Activated T-cell treated with anti-CD3 and anti-CD28 coated beads, Interleukin-2, amount 50 U/mL, for 72 hours (primary cell): ENCODE measurements around the gene JADE2. TPM values are rescaled to one million over a fixed set of nuclear protein-coding genes. Genes with fewer than 3 reads are reported as not detected.
A peak's percentile ranks its signal among the peaks of the same experiment; 100 is the strongest.
"Not testable (repeated sequence)": the region's sequence is repeated elsewhere in the genome, so short reads cannot be mapped to it uniquely, and the experiment has no call there.

Source experiments
- ATAC-seq, 2 donors: fragments of 150-1000 bp; cut with Tn5 transposase; replicated peaks in 1 of 2; 2 replicates each; pipeline ENCODE4 v1.10.0; 2021; ENCODE audit warnings: moderate library complexity in 2 of 2, mild to moderate bottlenecking in 1 of 2
- DNase-seq, 2 donors: peaks; one replicate each; pipeline ENCODE4 v3.0.0; 2021 to 2022; ENCODE audit warnings: mixed read lengths in 1 of 2
- H3K27ac Mint-ChIP-seq: one replicate; pipeline ENCODE4 v1.8.0; 2022; ENCODE audit warnings: mild to moderate bottlenecking, moderate library complexity, mixed read lengths
- H3K27me3 Mint-ChIP-seq: one replicate; pipeline ENCODE4 v1.8.0; 2022; ENCODE audit warnings: low read depth, mixed read lengths
- H3K36me3 Mint-ChIP-seq, 2 donors: one replicate each; pipeline ENCODE4 v1.8.0; 2022; ENCODE audit warnings: mixed read lengths in 2 of 2, mild to moderate bottlenecking in 1 of 2; ENCODE audit not compliant: insufficient read depth in 2 of 2
- H3K4me1 Mint-ChIP-seq: one replicate; pipeline ENCODE4 v1.8.0; 2022; ENCODE audit warnings: low read depth, mixed read lengths
- H3K4me3 Mint-ChIP-seq, 2 donors: one replicate each; pipeline ENCODE4 v1.8.0; 2022; ENCODE audit warnings: mild to moderate bottlenecking in 2 of 2, mixed read lengths in 2 of 2, moderate library complexity in 2 of 2
- H3K9me3 Mint-ChIP-seq, 2 donors: one replicate each; pipeline ENCODE4 v1.8.0; 2022; ENCODE audit warnings: mixed read lengths in 2 of 2
- total RNA-seq, 2 donors: library from RNA; stranded (reverse); gene quantifications; one replicate each; pipeline ENCODE4 v1.2.3, GENCODE V29; 2022

Gene JADE2
- total RNA-seq: 10 to 100 TPM; 87.0 to 88.8 TPM

DNA sequence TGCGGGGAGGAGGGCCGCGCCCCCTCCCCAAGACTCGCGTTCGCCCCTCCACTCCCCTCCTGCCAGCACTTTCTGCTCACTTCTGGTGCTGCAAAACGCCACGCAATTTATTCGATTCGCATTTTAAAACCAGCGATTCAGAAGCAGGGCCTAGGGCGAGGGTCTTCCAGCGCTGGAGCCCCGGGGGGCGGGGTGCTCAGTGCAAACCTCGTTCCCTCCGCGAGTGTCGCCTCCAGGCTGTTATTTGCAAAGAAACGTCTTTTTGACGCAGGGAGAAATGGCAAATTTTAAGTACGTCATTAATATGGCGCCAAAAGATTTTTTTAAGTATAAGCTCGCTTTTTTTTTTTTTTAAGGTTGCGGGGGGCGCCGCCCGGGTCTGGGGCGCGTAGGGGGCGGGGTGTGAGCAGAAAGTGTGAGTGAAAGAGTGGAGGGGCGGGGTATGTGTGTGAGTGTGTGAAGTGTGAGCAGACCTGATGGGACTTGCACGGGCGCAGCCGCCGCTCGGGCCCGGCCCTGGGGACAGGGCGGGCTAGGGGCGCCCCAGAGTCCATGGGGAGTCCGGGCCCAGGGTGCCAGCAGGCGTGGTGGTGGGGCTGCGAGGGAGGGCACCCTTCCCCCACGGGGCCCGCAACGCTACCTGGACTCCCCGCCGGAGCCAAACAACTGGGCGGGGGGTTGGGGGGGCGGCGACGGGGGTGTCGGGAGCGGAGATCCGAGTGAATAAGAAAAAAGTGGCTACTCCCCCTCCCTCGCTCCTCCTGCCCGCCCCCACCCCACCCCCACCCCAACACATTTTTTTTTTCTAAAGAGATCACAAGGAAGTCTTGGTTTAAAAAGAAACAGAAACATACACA, at the start of gene JADE2:
Gene JADE2 (plus strand): TSS at position 845 of the 857 bp plus-strand sequence. CDS start 10,188 bp downstream, outside the sequence.
- Mint-ChIP-seq H3K4me3 (peak within 1 kb of the TSS; percentile 91 to 99), H3K9me3 (no peaks in the 10 kb centered on the region), H3K27ac (peak within 1 kb of the TSS; percentile 90), H3K4me1 (peaks cover 38% of the 10 kb centered on the region), H3K27me3 (peaks cover 18% of the 10 kb centered on the region), H3K36me3 (peaks cover 3 to 5% of the 10 kb centered on the region in 2 donors)
- DNase-seq (peak; percentile 80 to 81), ATAC-seq (peak; percentile 67 to 74)

- Mint-ChIP-seq H3K4me1 (peaks cover 5% of the 10 kb centered on the region), H3K4me3 (no peak overlapping the region), H3K27ac (no peak overlapping the region), H3K36me3 (peaks cover 0 to 3% of the 10 kb centered on the region in 2 donors), H3K27me3 (no peaks in the 10 kb centered on the region), H3K9me3 (peaks cover 1 to 4% of the 10 kb centered on the region in 2 donors)
- ATAC-seq (no peak), DNase-seq (no peak)
These were observed 47.8 kb upstream of the JADE2 start for GRCh38 chr5:134477462-134478245.

DNA sequence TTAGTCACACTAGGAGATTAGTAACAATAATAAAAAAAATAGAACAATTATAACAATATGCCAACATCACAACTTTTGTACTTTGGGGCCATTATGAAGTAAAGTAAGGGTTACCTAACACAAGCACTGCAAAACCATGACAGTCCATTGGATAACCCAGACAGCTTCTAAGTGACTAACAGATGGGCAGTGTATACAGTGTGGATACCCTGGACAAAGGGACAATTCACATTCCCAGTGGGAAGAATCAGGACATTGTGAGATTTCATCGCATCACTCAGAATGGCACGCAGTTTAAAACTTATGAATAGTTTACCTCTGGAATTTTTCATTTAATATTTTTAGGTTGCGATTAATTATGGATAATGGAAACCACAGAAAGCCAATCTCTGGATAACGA, 45.6 kb upstream of the JADE2 start:
- Mint-ChIP-seq H3K4me3 (no peak overlapping the region), H3K4me1 (peaks cover 5% of the 10 kb centered on the region), H3K36me3 (no peaks in the 10 kb centered on the region), H3K9me3 (no peaks in the 10 kb centered on the region), H3K27ac (no peak overlapping the region), H3K27me3 (no peaks in the 10 kb centered on the region)
- DNase-seq: no peak
- ATAC-seq: no peak

GRCh38 chr5:134489227-134489944, 36.1 kb upstream of the JADE2 start:
- Mint-ChIP-seq H3K9me3 (no peaks in the 10 kb centered on the region), H3K36me3 (no peaks in the 10 kb centered on the region), H3K4me1 (peaks cover 4% of the 10 kb centered on the region), H3K27me3 (no peaks in the 10 kb centered on the region), H3K4me3 (no peak overlapping the region), H3K27ac (no peak overlapping the region)
- DNase-seq (no peak), ATAC-seq (no peak)

GRCh38 chr5:134490255-134490924, 35.1 kb upstream of the JADE2 start:
- ATAC-seq (no peak), DNase-seq (no peak)
- Mint-ChIP-seq H3K27me3 (no peaks in the 10 kb centered on the region), H3K36me3 (no peaks in the 10 kb centered on the region), H3K9me3 (no peaks in the 10 kb centered on the region), H3K4me1 (peaks cover 4% of the 10 kb centered on the region), H3K27ac (no peak overlapping the region), H3K4me3 (no peak overlapping the region)

DNA sequence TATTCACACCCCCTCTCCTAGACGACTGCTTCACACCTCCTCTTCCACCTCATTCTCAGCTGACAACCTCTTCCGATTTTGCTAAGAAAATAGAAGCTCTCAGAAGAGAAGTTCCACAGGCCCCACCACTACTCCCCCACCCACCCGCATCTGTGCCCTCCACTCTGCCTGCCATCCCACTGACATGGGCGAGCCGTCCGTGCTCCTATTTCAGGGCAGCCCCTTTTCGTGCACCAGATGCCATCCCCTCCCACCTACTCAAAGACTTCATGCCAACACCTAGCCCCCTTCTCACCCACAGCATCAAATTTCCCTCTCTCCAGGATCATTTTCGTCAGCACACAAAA, 34.6 kb upstream of the JADE2 start:
- no peaks in the 10 kb centered on the region for H3K27me3 Mint-ChIP-seq
- no peaks in the 10 kb centered on the region for H3K36me3 Mint-ChIP-seq
- ATAC-seq (no peak), DNase-seq (no peak)
- no peak overlapping the region for H3K4me3 Mint-ChIP-seq
- H3K9me3 Mint-ChIP-seq: no peaks in the 10 kb centered on the region
- no peak overlapping the region for H3K27ac Mint-ChIP-seq
- peaks cover 4% of the 10 kb centered on the region for H3K4me1 Mint-ChIP-seq

- H3K4me3 Mint-ChIP-seq: no peak overlapping the region
- H3K27ac Mint-ChIP-seq: no peak overlapping the region
- no peaks in the 10 kb centered on the region for H3K9me3 Mint-ChIP-seq
- DNase-seq: no peak
- H3K36me3 Mint-ChIP-seq: no peaks in the 10 kb centered on the region
- H3K27me3 Mint-ChIP-seq: no peaks in the 10 kb centered on the region
- peaks cover 4% of the 10 kb centered on the region for H3K4me1 Mint-ChIP-seq
- ATAC-seq: no peak
These were observed 33.5 kb upstream of the JADE2 start for GRCh38 chr5:134491841-134492442.

GRCh38 chr5:134492568-134492967, 32.9 kb upstream of the JADE2 start:
- Mint-ChIP-seq H3K27ac (no peak overlapping the region), H3K27me3 (no peaks in the 10 kb centered on the region), H3K9me3 (no peaks in the 10 kb centered on the region), H3K36me3 (no peaks in the 10 kb centered on the region), H3K4me1 (peaks cover 4% of the 10 kb centered on the region), H3K4me3 (no peak overlapping the region)
- ATAC-seq (no peak), DNase-seq (no peak)

DNA sequence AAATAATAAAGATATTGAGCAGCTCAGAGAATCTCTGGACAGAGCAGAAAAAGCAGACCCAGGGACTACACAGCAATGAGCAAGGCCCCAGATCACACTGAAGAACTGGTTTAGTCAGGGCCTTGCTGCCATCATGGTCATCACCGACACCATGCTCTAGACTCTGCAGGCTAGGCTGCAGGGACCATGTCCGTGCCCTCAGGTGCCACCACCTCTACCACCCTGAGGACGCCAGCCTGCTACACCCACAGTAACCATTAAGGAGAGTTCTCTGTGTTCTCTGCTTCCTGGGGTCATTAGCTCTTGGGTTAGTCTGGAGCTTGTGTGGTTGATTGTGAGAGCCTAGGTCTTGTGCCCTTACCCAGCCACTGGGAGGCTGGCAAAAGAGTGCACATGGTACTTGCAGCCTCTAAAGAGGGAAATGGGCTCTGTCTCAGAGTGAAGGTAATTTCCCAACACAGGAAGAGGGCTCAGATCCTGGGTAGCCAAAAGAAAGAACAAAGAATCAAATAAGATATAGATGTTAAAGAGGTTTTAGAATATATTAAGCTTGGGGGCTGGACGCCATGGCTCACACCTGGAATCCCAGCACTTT, 31.9 kb upstream of the JADE2 start:
- Mint-ChIP-seq H3K4me1 (peaks cover 4% of the 10 kb centered on the region), H3K27me3 (no peaks in the 10 kb centered on the region), H3K4me3 (no peak overlapping the region), H3K36me3 (no peaks in the 10 kb centered on the region), H3K9me3 (no peaks in the 10 kb centered on the region), H3K27ac (no peak overlapping the region)
- DNase-seq: no peak
- ATAC-seq: no peak

- Mint-ChIP-seq H3K4me3 (no peak overlapping the region), H3K36me3 (no peaks in the 10 kb centered on the region), H3K9me3 (no peaks in the 10 kb centered on the region), H3K4me1 (peaks cover 4% of the 10 kb centered on the region), H3K27ac (no peak overlapping the region), H3K27me3 (no peaks in the 10 kb centered on the region)
- no peak for ATAC-seq
- no peak for DNase-seq
These were observed 30.7 kb upstream of the JADE2 start for GRCh38 chr5:134494780-134495179.

DNA sequence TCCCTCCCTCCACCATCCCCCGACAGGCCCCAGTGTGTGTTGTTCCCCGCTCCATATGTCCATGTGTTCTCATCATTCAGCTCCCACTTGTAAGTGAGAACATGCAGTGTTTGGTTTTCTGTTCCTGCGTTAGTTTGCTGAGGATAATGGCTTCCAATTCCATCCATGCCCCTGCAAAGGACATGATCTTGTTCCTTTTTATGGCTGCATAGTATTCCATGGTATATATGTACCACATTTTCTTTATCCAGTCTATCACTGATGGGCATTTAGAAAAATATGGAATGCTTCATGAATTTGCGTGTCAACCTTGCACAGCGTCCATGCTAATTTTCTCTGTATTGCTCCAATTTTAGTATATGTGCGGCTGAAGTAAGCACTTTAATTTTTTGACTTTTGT, 25.6 kb upstream of the JADE2 start:
- H3K27me3 Mint-ChIP-seq, H3K9me3 Mint-ChIP-seq, H3K27ac Mint-ChIP-seq, ATAC-seq, H3K36me3 Mint-ChIP-seq, H3K4me3 Mint-ChIP-seq, DNase-seq: not testable (repeated sequence)
- peaks cover 28% of the 10 kb centered on the region for H3K4me1 Mint-ChIP-seq
